Cardiac fibroblast (primary cell): ENCODE measurements around the gene TMEM114.

Experiments used
- DNase-seq, 2 donors: peaks; one replicate each; pipeline versions ENCODE4 v3.0.0 to v3.0.0-alpha.2; 2010; ENCODE audit warnings: low read depth in 2 of 2
- H3K4me3 ChIP-seq, 2 donors: replicated peaks in 1 of 2; 1 replicate in 1 of 2; 2 replicates in 1 of 2; pipeline ENCODE4 v1.5.1; 2011; ENCODE audit warnings: low read depth in 2 of 2, low read length in 2 of 2, mild to moderate bottlenecking in 2 of 2, moderate library complexity in 1 of 2
- TF ChIP-seq, protein P1 (sequence below): IDR thresholded peaks from one replicate; pipeline ENCODE4 v1.5.1; 2011; ENCODE audit warnings: low read depth, mild to moderate bottlenecking, low read length, inconsistent platforms

TMEM114 gene

GRCh38 chr16:8622315-8622656 is 32.0 kb upstream of the TMEM114 start:
- TF ChIP-seq, protein P1, sequence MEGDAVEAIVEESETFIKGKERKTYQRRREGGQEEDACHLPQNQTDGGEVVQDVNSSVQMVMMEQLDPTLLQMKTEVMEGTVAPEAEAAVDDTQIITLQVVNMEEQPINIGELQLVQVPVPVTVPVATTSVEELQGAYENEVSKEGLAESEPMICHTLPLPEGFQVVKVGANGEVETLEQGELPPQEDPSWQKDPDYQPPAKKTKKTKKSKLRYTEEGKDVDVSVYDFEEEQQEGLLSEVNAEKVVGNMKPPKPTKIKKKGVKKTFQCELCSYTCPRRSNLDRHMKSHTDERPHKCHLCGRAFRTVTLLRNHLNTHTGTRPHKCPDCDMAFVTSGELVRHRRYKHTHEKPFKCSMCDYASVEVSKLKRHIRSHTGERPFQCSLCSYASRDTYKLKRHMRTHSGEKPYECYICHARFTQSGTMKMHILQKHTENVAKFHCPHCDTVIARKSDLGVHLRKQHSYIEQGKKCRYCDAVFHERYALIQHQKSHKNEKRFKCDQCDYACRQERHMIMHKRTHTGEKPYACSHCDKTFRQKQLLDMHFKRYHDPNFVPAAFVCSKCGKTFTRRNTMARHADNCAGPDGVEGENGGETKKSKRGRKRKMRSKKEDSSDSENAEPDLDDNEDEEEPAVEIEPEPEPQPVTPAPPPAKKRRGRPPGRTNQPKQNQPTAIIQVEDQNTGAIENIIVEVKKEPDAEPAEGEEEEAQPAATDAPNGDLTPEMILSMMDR, result no peak
- no peak for DNase-seq
- peak overlapping the region; percentile 77 to 96 for H3K4me3 ChIP-seq

DNA sequence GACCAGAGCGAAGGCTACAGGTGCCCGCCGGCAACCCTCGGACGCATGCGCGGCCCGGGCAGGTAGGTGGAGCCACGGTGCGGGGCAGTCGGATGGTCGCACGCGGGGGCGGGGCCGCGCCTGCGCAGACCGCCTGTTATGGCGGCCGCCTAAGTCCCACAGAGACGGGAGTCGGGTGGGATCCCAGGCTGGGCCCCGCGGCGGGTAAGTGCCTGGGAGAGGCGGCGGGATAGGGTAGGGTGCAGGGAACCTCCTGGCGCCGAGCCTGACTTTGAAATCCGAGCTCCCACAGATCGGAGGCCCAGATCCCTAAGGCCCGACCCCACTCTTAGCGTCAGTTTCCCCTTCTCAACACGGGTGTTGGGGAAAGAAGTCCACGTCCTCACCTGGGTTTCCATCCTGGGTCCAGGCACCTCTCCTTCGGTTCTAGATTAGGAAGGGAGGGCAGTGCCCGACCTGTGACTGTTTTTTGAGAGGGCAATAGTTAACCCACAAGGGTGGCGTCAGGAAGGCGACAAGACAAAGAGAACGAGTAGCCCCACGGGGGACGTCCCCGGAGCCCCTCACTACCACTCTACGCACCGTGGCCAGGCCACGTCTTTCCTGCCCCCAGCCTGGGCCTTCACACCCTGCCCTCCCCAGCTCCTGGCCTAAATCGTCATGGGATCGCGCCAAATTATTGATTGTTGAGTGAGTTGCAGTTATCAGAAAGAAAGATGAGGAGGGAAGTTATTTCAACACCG is 31.4 kb upstream of the TMEM114 start, which contains the start of gene METTL22:
Gene METTL22, plus strand, starts transcription at position 127 of the 743 bp plus-strand sequence. CDS start 3,968 bp downstream, outside the sequence.
- TF ChIP-seq, protein P1, result no peak
- peak; percentile 86 to 91 for DNase-seq
- peak within 1 kb of the TSS; percentile 77 to 96 for H3K4me3 ChIP-seq

GRCh38 chr16:8621222-8621571 is 30.9 kb upstream of the TMEM114 start:
- H3K4me3 ChIP-seq, result peak overlapping the region; percentile 77 to 96
- DNase-seq, result no peak
- TF ChIP-seq, protein P1, result no peak

DNA sequence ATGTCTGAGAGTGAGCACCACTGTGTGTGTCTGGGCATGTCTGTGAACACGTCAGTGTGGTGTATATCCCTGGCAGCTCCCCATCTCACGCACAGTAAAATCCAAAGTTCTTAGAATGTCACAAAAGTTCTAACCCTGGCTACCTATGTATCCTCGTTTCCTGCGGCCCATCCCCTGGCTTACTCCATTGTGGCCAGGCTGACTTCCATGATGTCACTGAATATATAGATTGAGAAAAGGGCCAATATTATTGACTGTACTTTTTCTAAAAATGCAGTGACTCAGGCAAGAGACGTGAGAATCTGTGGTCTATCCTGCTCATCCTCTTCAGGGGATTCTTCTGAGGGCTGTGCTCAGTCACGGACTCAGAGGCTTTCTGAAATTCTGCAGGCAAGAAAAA is 30.2 kb upstream of the TMEM114 start:
- TF ChIP-seq, protein P1, result no peak
- peak in 1 of 2 donors; percentile 72 for DNase-seq
- H3K4me3 ChIP-seq, result no peak overlapping the region

DNA sequence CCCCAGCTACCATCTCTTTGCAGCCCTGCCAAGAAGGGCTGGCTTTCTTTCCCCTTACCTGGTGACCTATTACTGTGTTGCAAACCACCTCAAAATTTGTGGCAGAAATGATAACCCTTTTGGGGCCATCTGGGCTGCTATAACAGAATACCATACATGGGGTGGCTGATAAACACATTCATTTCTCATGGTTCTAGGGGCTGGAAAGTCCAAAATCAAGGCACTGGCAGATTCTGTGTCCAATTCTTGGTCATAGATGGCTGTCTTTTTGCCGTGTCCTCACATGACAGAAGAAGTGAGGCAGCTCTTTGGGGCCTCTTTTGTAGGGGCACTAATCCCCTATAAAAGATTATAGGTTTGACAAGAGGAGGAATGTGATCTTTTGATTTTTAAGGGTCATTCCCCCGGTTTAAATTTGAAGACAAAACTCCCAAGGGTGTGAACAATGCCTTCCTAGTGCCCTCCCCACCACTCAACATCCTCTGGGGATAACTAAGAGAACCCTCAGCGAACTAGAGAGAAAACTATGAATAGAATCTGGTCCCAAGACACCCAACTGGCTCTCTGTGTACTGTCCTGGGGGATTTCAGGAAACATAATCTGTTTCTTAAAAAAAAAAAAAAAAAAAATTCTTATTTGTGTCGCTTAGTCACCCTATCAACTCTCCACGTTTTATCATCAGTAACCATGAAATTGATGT is 29.5 kb upstream of the TMEM114 start:
- H3K4me3 ChIP-seq, result no peak overlapping the region
- TF ChIP-seq, protein P1, result no peak
- peak in 1 of 2 donors; percentile 60 for DNase-seq

DNA sequence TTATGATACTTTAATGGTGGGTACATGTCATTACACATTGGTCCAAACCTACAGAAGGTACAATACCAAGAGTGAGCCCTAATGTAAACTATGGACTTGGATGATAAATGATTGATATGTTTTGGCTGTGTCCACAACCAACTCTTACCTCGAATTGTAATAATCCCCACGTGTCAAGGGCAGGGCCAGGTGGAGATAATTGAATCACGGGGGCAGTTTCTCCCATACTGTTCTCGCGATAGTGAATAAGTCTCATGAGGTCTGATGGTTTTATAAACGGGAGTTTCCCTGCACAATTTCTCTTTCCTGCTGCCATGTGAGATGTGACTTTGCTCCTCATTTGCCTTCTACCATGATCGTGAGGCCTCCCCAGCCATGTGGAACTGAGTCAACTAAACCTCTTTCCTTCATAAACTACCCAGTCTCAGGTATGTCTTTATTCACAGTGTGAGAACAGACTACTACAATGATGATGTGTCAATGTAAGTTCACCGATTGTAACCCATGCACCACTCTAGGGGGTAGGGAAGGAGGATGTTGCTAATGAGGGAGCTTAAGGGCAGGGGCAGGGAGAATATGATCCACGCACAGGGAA is 24.2 kb upstream of the TMEM114 start:
- no peak overlapping the region for H3K4me3 ChIP-seq
- TF ChIP-seq, protein P1, result no peak
- no peak for DNase-seq
